Ishikawa (cell line): ENCODE data around the gene ZSCAN25.

Source experiments
- CEBPB ChIP-seq: IDR thresholded peaks from 2 replicates; pipeline ENCODE4 v1.6.1; 2012
- CREB1 ChIP-seq: IDR thresholded peaks from 2 replicates; pipeline ENCODE4 v1.6.1; 2012; ENCODE audit warnings: low read depth
- EGR1 ChIP-seq: IDR thresholded peaks from 2 replicates; pipeline ENCODE4 v1.6.1; 2012
- EP300 ChIP-seq: IDR thresholded peaks from 2 replicates; pipeline ENCODE4 v1.6.1; 2012; ENCODE audit warnings: borderline replicate concordance
- FOXM1 ChIP-seq: IDR thresholded peaks from 2 replicates; pipeline ENCODE4 v1.6.1; 2012; ENCODE audit warnings: low read depth, borderline replicate concordance
- MAX ChIP-seq: IDR thresholded peaks from 2 replicates; pipeline ENCODE4 v1.6.1; 2012
- NFIC ChIP-seq: IDR thresholded peaks from 2 replicates; pipeline ENCODE4 v1.6.1; 2012
- RAD21 ChIP-seq: IDR thresholded peaks from 2 replicates; pipeline ENCODE4 v1.6.1; 2012; ENCODE audit warnings: low read depth
- TAF1 ChIP-seq: IDR thresholded peaks from 2 replicates; pipeline ENCODE4 v1.6.1; 2012; ENCODE audit warnings: low read depth, mild to moderate bottlenecking
- TCF12 ChIP-seq: IDR thresholded peaks from 2 replicates; pipeline ENCODE4 v1.6.1; 2012; ENCODE audit warnings: low read depth
- TEAD4 ChIP-seq: IDR thresholded peaks from 2 replicates; pipeline ENCODE4 v1.6.1; 2012
- USF1 ChIP-seq: IDR thresholded peaks from 2 replicates; pipeline ENCODE4 v1.6.1; 2012
- YY1 ChIP-seq: IDR thresholded peaks from 2 replicates; pipeline ENCODE4 v1.6.1; 2012; ENCODE audit warnings: low read depth
- ZBTB7A ChIP-seq: IDR thresholded peaks from 2 replicates; pipeline ENCODE4 v1.6.1; 2012; ENCODE audit warnings: low read depth
- TF ChIP-seq, protein P1 (sequence below): IDR thresholded peaks from 2 replicates; pipeline ENCODE4 v1.6.1; 2012; ENCODE audit warnings: low read depth, mild to moderate bottlenecking

Gene ZSCAN25

DNA sequence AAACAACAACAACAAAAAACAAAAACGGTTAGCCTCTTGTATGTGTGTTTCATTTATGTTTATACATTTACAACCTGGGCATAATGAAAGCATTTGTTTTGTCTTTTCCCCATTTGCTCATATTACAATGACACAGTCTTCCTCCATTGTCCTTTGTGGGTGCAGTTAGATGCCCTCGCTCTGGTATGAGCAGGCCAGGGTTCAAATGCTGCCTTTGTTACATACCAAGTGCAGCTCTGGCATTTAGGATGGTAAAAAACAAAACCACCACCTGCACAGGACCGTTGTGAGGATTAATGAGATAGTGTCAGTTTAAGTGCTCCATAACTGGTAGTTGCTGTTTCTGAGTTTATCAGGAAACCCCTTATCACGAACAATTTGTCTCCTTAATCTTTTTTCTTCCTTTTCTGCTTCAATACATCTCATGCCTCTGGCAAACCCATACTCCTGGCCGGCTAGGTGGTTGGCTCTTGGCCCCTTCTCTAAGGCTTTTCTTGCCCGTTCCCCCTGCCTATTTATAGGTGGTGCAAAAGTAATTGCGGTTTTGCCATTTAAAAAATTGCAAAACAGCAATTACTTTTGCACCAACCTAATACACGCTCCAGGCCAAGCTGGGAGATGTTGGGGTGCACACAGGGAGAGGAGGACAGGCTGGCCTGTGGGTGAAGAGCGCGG, 37.3 kb upstream of the ZSCAN25 start:
- TF ChIP-seq USF1 (no peak), NFIC (no peak), CEBPB (no peak), EP300 (no peak)
- TF ChIP-seq, protein P1, sequence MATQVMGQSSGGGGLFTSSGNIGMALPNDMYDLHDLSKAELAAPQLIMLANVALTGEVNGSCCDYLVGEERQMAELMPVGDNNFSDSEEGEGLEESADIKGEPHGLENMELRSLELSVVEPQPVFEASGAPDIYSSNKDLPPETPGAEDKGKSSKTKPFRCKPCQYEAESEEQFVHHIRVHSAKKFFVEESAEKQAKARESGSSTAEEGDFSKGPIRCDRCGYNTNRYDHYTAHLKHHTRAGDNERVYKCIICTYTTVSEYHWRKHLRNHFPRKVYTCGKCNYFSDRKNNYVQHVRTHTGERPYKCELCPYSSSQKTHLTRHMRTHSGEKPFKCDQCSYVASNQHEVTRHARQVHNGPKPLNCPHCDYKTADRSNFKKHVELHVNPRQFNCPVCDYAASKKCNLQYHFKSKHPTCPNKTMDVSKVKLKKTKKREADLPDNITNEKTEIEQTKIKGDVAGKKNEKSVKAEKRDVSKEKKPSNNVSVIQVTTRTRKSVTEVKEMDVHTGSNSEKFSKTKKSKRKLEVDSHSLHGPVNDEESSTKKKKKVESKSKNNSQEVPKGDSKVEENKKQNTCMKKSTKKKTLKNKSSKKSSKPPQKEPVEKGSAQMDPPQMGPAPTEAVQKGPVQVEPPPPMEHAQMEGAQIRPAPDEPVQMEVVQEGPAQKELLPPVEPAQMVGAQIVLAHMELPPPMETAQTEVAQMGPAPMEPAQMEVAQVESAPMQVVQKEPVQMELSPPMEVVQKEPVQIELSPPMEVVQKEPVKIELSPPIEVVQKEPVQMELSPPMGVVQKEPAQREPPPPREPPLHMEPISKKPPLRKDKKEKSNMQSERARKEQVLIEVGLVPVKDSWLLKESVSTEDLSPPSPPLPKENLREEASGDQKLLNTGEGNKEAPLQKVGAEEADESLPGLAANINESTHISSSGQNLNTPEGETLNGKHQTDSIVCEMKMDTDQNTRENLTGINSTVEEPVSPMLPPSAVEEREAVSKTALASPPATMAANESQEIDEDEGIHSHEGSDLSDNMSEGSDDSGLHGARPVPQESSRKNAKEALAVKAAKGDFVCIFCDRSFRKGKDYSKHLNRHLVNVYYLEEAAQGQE = no peak

- TF ChIP-seq EP300 (no peak), RAD21 (no peak), CEBPB (no peak), TAF1 (no peak), ZBTB7A (no peak), NFIC (no peak), TEAD4 (no peak), TCF12 (no peak), FOXM1 (no peak), CREB1 (no peak)
- TF ChIP-seq, protein P1 = no peak
Observed at GRCh38 chr7:99579956-99580777, 36.6 kb upstream of the ZSCAN25 start.

GRCh38 chr7:99588868-99589267, 27.9 kb upstream of the ZSCAN25 start:
- TF ChIP-seq EP300 = no peak
- no peak for TF ChIP-seq EGR1
- TF ChIP-seq, protein P1 = no peak

DNA sequence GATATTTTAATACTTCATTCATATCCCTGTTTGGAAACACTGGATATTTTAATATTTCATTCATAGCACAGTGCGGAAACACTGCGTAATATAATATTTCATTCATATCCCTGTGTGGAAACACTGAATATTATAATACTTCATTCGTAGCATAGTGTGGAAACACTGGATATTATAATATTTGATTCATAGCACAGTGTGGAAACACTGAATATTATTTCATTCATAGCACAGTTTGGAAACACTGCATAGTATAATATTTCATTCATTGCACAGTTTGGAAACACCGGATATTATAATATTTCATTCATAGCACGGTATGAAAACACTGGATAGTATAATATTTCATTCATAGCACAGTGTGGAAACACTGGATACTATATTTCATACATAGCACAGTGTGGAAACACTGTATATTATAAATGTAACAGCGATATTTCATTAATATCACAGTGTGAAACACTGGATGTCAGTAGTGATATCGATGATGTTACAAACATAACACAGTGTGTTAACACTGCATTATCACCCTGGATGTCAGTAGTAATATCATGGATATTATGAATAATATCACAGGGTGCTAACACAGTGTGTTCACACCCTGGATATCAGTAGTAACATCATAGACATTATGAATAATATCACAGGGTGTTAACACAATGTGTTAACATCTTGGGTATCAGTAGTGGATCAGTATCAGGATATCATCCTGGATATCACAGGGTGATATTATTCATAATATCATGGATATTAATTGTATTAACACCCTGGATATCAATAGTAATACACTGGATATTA, 21.6 kb upstream of the ZSCAN25 start:
- TF ChIP-seq ZBTB7A (no peak), EGR1 (no peak), NFIC (no peak), CEBPB (no peak), MAX (no peak), TAF1 (no peak), YY1 (no peak), CREB1 (no peak), TEAD4 (no peak), RAD21 (no peak), TCF12 (no peak), FOXM1 (no peak), EP300 (no peak), USF1 (no peak)
- TF ChIP-seq, protein P1 = no peak
